Hepatocyte (in vitro differentiated cells): ENCODE results near the gene FGFBP3. TPM values are rescaled to one million over a fixed set of nuclear protein-coding genes. Genes with fewer than 3 reads are reported as not detected.

ENCODE experiments used
- DNase-seq: peaks from one replicate; pipeline ENCODE4 v3.0.0-alpha.2; 2016; ENCODE audit warnings: low spot score
- H2AFZ ChIP-seq: fragments of 200-600 bp; sonication (generic); 2 replicates; pipeline ENCODE4 v1.6.0; 2016; ENCODE audit warnings: antibody characterized with exemption, mild to moderate bottlenecking
- H3K27ac ChIP-seq: fragments of 200-600 bp; sonication (generic); 2 replicates; pipeline ENCODE4 v1.5.1; 2016; ENCODE audit warnings: mild to moderate bottlenecking
- H3K27me3 ChIP-seq: fragments of 200-600 bp; sonication (generic); 2 replicates; pipeline ENCODE4 v1.6.1; 2016
- H3K36me3 ChIP-seq: fragments of 200-600 bp; sonication (generic); replicated peaks from 2 replicates; pipeline ENCODE4 v1.5.1; 2016; ENCODE audit warnings: low read depth; ENCODE audit not compliant: insufficient read depth
- H3K4me1 ChIP-seq: fragments of 200-600 bp; sonication (generic); 2 replicates; pipeline ENCODE4 v1.5.1; 2016; ENCODE audit warnings: mild to moderate bottlenecking, moderate library complexity; ENCODE audit not compliant: insufficient read depth
- H3K4me2 ChIP-seq: fragments of 200-600 bp; sonication (generic); 2 replicates; pipeline ENCODE4 v1.6.0; 2016
- H3K4me3 ChIP-seq: fragments of 200-600 bp; sonication (generic); 2 replicates; pipeline ENCODE4 v1.5.1; 2016; ENCODE audit warnings: mild to moderate bottlenecking
- H3K79me2 ChIP-seq: fragments of 200-600 bp; sonication (generic); 2 replicates; pipeline ENCODE4 v1.6.0; 2017; ENCODE audit warnings: mild to moderate bottlenecking
- H3K9me2 ChIP-seq: fragments of 200-600 bp; sonication (generic); replicated peaks from 2 replicates; pipeline ENCODE4 v1.6.0; 2017; ENCODE audit warnings: mild to moderate bottlenecking; ENCODE audit not compliant: insufficient read depth
- H3K9me3 ChIP-seq: fragments of 200-600 bp; sonication (generic); 2 replicates; pipeline ENCODE4 v1.5.1; 2016; ENCODE audit warnings: low read depth, mild to moderate bottlenecking
- H4K20me1 ChIP-seq: fragments of 200-600 bp; sonication (generic); 2 replicates; pipeline ENCODE4 v1.6.0; 2016; ENCODE audit warnings: mild to moderate bottlenecking; ENCODE audit not compliant: insufficient read depth, poor library complexity, severe bottlenecking
- CTCF ChIP-seq: fragments of 200-600 bp; sonication (generic); IDR thresholded peaks from 2 replicates; pipeline ENCODE4 v1.5.1; 2016; ENCODE audit warnings: antibody characterized with exemption, mild to moderate bottlenecking; ENCODE audit not compliant: poor library complexity
- EZH2 ChIP-seq: fragments of 200-600 bp; sonication (generic); IDR thresholded peaks from 2 replicates; pipeline ENCODE4 v1.6.1; 2016; ENCODE audit warnings: antibody characterized with exemption, mild to moderate bottlenecking, borderline replicate concordance
- EZH2phosphoT487 ChIP-seq: fragments of 200-600 bp; sonication (generic); IDR thresholded peaks from one replicate; pipeline ENCODE4 v1.6.1; 2018; ENCODE audit warnings: antibody characterized with exemption, mild to moderate bottlenecking, low read depth, moderate library complexity; ENCODE audit not compliant: unreplicated experiment, severe bottlenecking
- WGBS: methylation state at CpG from one replicate; pipeline ENCODE4 v1.1.6; 2016; ENCODE audit warnings: low lambda C conversion rate; ENCODE audit errors: missing lambda C conversion rate; 5-methylcytosine and 5-hydroxymethylcytosine counted together
- polyA plus RNA-seq: library from polyadenylated mRNA; unstranded; fragments of >200 nt; fragmentation: Nextera tagmentation; extraction: Ambion mirVana; gene quantifications from 2 replicates; pipeline ENCODE4 v1.2.1, GENCODE V29; 2016
- total RNA-seq: library from RNA; depleted of rRNA; stranded (reverse); fragments of >200 nt; gene quantifications from 2 replicates; pipeline ENCODE4 v1.2.3, GENCODE V29; 2014

The FGFBP3 gene
- total and polyA plus RNA-seq, 2 experiments from 2014 or later, result 1.5 to 2.6 TPM

GRCh38 chr10:91953600-91954160 lies 44.4 kb upstream of the FGFBP3 start:
- Histone ChIP-seq H2AFZ (no peak overlapping the region), H3K36me3 (peaks cover 9% of the 10 kb centered on the region)
- 98% methylated on average over 2 of the region's 2 CpGs for WGBS

GRCh38 chr10:91944880-91945630 lies 35.8 kb upstream of the FGFBP3 start:
- no peaks in the 10 kb centered on the region for H3K9me2 ChIP-seq
- peaks cover 16% of the 10 kb centered on the region for H3K79me2 ChIP-seq
- no peak for DNase-seq
- WGBS, result 96% methylated on average over 5 of the region's 5 CpGs
- TF ChIP-seq CTCF, result no peak
- no peak for TF ChIP-seq EZH2phosphoT487
- no peak for TF ChIP-seq EZH2
- no peaks in the 10 kb centered on the region for H3K27me3 ChIP-seq
- no peak overlapping the region for H3K4me2 ChIP-seq
- H4K20me1 ChIP-seq, result no peaks in the 10 kb centered on the region
- no peaks in the 10 kb centered on the region for H3K4me1 ChIP-seq
- H3K4me3 ChIP-seq, result no peak overlapping the region
- H3K36me3 ChIP-seq, result no peaks in the 10 kb centered on the region
- no peak overlapping the region for H2AFZ ChIP-seq
- no peak overlapping the region for H3K27ac ChIP-seq
- H3K9me3 ChIP-seq, result no peaks in the 10 kb centered on the region

More at GRCh38 chr10:91953600-91954160, 44.4 kb upstream of the FGFBP3 start:
- H3K4me3 ChIP-seq, result no peak overlapping the region
- H3K4me1 ChIP-seq, result no peaks in the 10 kb centered on the region
- no peaks in the 10 kb centered on the region for H3K27me3 ChIP-seq
- H3K4me2 ChIP-seq, result no peak overlapping the region
- H3K79me2 ChIP-seq, result peaks cover 4% of the 10 kb centered on the region
- no peaks in the 10 kb centered on the region for H3K9me2 ChIP-seq
- DNase-seq, result no peak
- no peaks in the 10 kb centered on the region for H4K20me1 ChIP-seq
- H3K27ac ChIP-seq, result no peak overlapping the region
- no peaks in the 10 kb centered on the region for H3K9me3 ChIP-seq
- TF ChIP-seq EZH2 (no peak), CTCF (no peak), EZH2phosphoT487 (no peak)

GRCh38 chr10:91941426-91941825 lies 32.1 kb upstream of the FGFBP3 start:
- H3K4me2 ChIP-seq, result no peak overlapping the region
- DNase-seq, result no peak
- no peaks in the 10 kb centered on the region for H3K9me3 ChIP-seq
- WGBS, result 83% methylated on average over 1 of the region's 1 CpG
- H2AFZ ChIP-seq, result no peak overlapping the region
- TF ChIP-seq EZH2phosphoT487 (no peak), EZH2 (no peak), CTCF (no peak)
- no peaks in the 10 kb centered on the region for H3K27me3 ChIP-seq
- H3K4me1 ChIP-seq, result no peaks in the 10 kb centered on the region
- no peaks in the 10 kb centered on the region for H3K36me3 ChIP-seq
- H3K27ac ChIP-seq, result no peak overlapping the region
- H3K9me2 ChIP-seq, result no peaks in the 10 kb centered on the region
- H4K20me1 ChIP-seq, result peaks cover 11% of the 10 kb centered on the region
- H3K79me2 ChIP-seq, result peaks cover 42% of the 10 kb centered on the region
- H3K4me3 ChIP-seq, result no peak overlapping the region
